K562 (cell line): ENCODE data around the gene CACNA2D3.

Experiments used
- FOXJ3 ChIP-seq: sonication (generic); formaldehyde crosslinking; IDR thresholded peaks from 2 replicates; pipeline ENCODE4 v1.4.0; 2020; ENCODE audit warnings: mild to moderate bottlenecking, missing genetic modification reagents
- KDM2B ChIP-seq: fragments of 250-450 bp; sonication (Bioruptor Pico); IDR thresholded peaks from 2 replicates; pipeline ENCODE4 v1.8.0; 2021; ENCODE audit warnings: mild to moderate bottlenecking, moderate library complexity
- RAD21 ChIP-seq, 2 experiments: fragments of 250-450 bp in 1 of 2; fragments of 450-650 bp in 1 of 2; sonication (Bioruptor Pico) in 1 of 2; formaldehyde crosslinking in 1 of 2; IDR thresholded peaks in 1 of 2; conservative IDR thresholded peaks in 1 of 2; 2 replicates each; pipeline versions ENCODE4 v1.4.0 to v1.8.0; 2020 to 2022; ENCODE audit warnings: mild to moderate bottlenecking in 2 of 2, moderate library complexity in 1 of 2
- SP2 ChIP-seq: IDR thresholded peaks from 2 replicates; pipeline ENCODE4 v1.6.1; 2011; ENCODE audit warnings: mild to moderate bottlenecking, low read depth, low read length, moderate library complexity; ENCODE audit not compliant: poor library complexity, severe bottlenecking; ENCODE audit errors: extremely low read depth
- STAT5B ChIP-seq: fragments of 250-450 bp; sonication (Bioruptor Pico); IDR thresholded peaks from 2 replicates; pipeline ENCODE4 v1.8.0; 2021; ENCODE audit warnings: mild to moderate bottlenecking, inconsistent platforms
- ZNF253 ChIP-seq: fragments of 250-450 bp; sonication (Bioruptor Pico); conservative IDR thresholded peaks from 2 replicates; pipeline ENCODE4 v1.6.1; 2021; ENCODE audit warnings: mild to moderate bottlenecking
- ZNF274 ChIP-seq: IDR thresholded peaks from 2 replicates; pipeline ENCODE4 v1.6.1; 2011; ENCODE audit warnings: low read depth, mild to moderate bottlenecking, low read length, moderate library complexity, borderline replicate concordance
- ZNF431 ChIP-seq: sonication (generic); formaldehyde crosslinking; IDR thresholded peaks from 2 replicates; pipeline ENCODE4 v1.8.0; 2022; ENCODE audit warnings: mild to moderate bottlenecking, missing genetic modification reagents
- TF ChIP-seq, protein P1 (sequence below), 2 experiments: fragments of 250-450 bp in 1 of 2; fragments of 450-650 bp in 1 of 2; sonication (Bioruptor Pico) in 1 of 2; IDR thresholded peaks; 2 replicates each; pipeline versions ENCODE4 v1.6.1 to v1.8.0; 2016 to 2021; ENCODE audit warnings: mild to moderate bottlenecking in 2 of 2, moderate library complexity in 2 of 2, missing compliant biosample characterization in 1 of 2, missing genetic modification characterization in 1 of 2

DNA sequence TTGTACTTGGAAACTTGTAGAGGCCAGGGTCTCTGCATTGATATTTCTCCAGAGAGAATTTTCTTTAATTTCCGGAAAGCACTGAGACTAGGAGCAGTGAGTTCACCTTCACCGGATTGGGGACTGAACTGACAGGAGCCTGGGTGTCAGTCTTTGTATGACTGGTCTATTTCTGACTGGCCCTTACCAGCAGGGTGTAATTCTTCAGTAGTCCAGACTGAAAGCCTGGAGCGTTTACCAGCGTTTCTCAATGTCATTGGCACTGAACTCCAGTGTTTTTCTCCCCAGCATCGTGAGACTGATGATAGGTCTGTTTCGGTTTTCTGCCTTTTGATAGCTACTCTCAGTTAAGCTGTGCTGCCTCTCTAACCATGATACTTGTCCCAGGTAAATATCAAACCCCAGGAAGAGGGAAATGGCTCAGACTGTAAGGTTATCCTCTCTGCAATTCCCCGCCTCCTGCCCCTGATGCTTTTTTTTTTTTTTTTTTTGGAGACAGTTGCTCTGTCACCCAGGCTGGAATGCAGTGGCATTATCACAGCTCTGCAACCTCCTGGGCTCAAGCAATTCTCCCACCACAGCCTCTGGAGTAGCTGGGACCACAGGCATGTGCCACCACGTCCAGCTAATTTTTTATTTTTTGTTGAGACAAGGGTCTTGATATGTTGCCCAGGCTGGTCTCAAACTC is 103.6 kb downstream of the CACNA2D3 start:
- no peak for TF ChIP-seq FOXJ3 (CRISPR knock-in tag)
- TF ChIP-seq ZNF253 (CRISPR knock-in tag) = no peak
- no peak for TF ChIP-seq ZNF431 (CRISPR knock-in tag)
- no peak for TF ChIP-seq ZNF274
- no peak for TF ChIP-seq KDM2B (CRISPR knock-in tag)
- no peak for TF ChIP-seq RAD21 (CRISPR knock-in tag; conservative IDR thresholded peaks at IDR 0.05 in 1 of 2, IDR thresholded peaks at IDR 0.05 in 1 of 2)
- TF ChIP-seq SP2 = no peak
- TF ChIP-seq, protein P1, sequence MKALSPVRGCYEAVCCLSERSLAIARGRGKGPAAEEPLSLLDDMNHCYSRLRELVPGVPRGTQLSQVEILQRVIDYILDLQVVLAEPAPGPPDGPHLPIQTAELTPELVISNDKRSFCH (CRISPR knock-in tag; IDR thresholded peaks at IDR 0.05) = no peak
- TF ChIP-seq, protein P1 (tag; IDR thresholded peaks at IDR 0.05) = no peak
- no peak for TF ChIP-seq STAT5B (CRISPR knock-in tag)
